ENCODE results near the gene CORO2A. TPM values are rescaled to one million over a fixed set of nuclear protein-coding genes. Genes with fewer than 3 reads are reported as not detected.

The CORO2A gene
- total and polyA plus RNA-seq, 3 donors from 2014 or later, result 28.0 to 50.5 (median 46.3) TPM

DNA sequence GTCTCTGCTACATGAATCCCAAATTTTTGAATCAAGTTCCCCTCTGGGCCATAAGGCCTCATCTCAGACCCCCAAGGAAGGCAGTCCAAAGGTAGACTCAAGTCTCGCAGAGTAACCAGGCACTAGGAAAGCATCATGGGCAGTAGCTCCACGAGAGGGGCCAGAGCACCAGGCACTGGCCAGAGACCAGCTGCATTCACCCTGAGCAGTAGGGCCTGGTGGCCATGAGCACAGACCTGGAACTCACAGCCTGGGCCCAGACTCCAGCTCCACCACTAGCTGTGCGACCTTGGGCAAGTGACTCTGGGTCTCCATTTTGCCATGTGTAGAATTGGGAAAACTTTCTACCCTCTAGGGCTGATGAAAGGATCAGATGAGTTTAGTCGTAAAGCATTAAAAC lies 107.4 kb downstream of the CORO2A start:
- peaks cover 5% of the 10 kb centered on the region for H3K4me1 ChIP-seq
- H3K4me3 ChIP-seq, result no peak overlapping the region
- no peaks in the 10 kb centered on the region for H3K36me3 ChIP-seq (ENCODE audit: low read depth, missing control alignments)
- DNase-seq, result no peak
- H3K9me3 ChIP-seq, result no peaks in the 10 kb centered on the region
- no peak for TF ChIP-seq POLR2A (IDR thresholded peaks at IDR 0.05)
- no peak for TF ChIP-seq CTCF (IDR thresholded peaks at IDR 0.05)
- no peak overlapping the region for H3K27ac ChIP-seq
- H3K27me3 ChIP-seq, result no peaks in the 10 kb centered on the region
- 91 to 97% methylated on average over 4 of the region's 4 CpGs for WGBS, 2 donors
- intact Hi-C loops (cut with DNase I; ENCODE audit: low total_unique reads), result no loop called here

GRCh38 chr9:98084396-98084795 lies 108.0 kb downstream of the CORO2A start:
- TF ChIP-seq POLR2A (IDR thresholded peaks at IDR 0.05) (no peak), CTCF (IDR thresholded peaks at IDR 0.05) (no peak)
- no peak for DNase-seq
- intact Hi-C loops (cut with DNase I; ENCODE audit: low total_unique reads), result no loop called here
- H3K27ac ChIP-seq, result no peak overlapping the region
- no peaks in the 10 kb centered on the region for H3K27me3 ChIP-seq
- no peak overlapping the region for H3K4me3 ChIP-seq
- peaks cover 5% of the 10 kb centered on the region for H3K4me1 ChIP-seq
- 75% methylated on average over 3 of the region's 3 CpGs for WGBS, 2 donors
- no peaks in the 10 kb centered on the region for H3K9me3 ChIP-seq
- no peaks in the 10 kb centered on the region for H3K36me3 ChIP-seq (ENCODE audit: low read depth, missing control alignments)

DNA sequence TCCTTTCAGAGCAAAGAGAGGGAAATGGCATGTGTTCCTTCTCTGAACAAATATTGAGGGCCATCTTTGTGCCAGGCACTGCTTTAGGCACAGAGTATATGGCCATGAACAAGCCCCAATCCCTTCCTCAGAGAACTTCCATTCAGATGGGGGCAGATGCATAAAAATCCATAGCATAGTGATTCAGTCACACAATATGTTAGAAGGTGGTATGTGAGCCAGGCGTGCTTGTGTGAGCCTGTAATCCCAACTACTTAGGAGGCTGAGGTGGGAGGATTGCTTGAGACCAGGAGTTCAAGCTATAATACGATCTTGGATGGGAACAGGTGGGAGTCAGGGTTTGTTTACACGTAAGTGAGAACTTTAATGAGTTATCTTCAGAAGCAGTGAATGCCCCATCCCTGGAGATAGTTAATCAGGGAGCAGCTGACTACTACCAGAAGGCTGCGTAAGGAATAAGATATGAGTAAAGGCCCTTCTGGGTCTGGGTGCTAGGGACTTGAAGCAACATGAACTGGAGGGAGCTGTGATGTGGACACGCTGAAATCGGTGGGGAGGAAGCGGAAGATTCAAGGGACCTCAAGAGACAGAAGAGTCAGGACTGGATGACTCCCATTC lies 108.8 kb downstream of the CORO2A start:
- TF ChIP-seq CTCF (IDR thresholded peaks at IDR 0.05), result no peak
- TF ChIP-seq POLR2A (IDR thresholded peaks at IDR 0.05), result no peak
- Histone ChIP-seq H3K27me3 (no peaks in the 10 kb centered on the region), H3K36me3 (ENCODE audit: low read depth, missing control alignments) (no peaks in the 10 kb centered on the region), H3K27ac (no peak overlapping the region), H3K9me3 (no peaks in the 10 kb centered on the region), H3K4me1 (peaks cover 5% of the 10 kb centered on the region), H3K4me3 (no peak overlapping the region)
- intact Hi-C loops (cut with DNase I; ENCODE audit: low total_unique reads), result no loop called here
- DNase-seq, result no peak
- 81 to 87% methylated on average over 7 of the region's 7 CpGs for WGBS, 2 donors

DNA sequence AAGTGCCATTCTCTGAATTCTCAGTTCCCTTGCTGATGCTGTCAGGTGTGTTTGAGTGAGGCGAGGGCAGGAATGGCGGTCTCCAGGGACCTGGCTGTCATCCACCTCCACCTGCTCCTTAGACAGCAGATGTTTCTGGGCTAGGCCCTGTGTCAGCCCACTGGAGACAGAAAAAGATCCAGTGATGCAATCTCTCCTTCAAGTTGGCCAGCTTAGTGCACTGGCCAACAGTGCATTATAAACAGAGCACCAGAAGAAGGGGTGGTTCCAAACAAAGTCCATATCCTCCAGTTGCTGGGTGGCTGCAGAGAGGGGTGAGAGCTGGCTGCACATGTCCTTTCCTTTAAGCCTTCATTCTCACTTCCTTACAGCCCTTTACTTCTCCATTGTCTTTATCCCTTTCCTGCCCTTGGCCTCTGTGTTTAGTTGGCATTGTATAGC lies 109.4 kb downstream of the CORO2A start:
- H3K27me3 ChIP-seq, result no peaks in the 10 kb centered on the region
- TF ChIP-seq POLR2A (IDR thresholded peaks at IDR 0.05), result no peak
- no peak for TF ChIP-seq CTCF (IDR thresholded peaks at IDR 0.05)
- DNase-seq, result no peak
- peaks cover 5% of the 10 kb centered on the region for H3K4me1 ChIP-seq
- H3K27ac ChIP-seq, result no peak overlapping the region
- WGBS, 2 donors, result 88 to 100% methylated on average over 2 of the region's 2 CpGs
- H3K4me3 ChIP-seq, result no peak overlapping the region
- no peaks in the 10 kb centered on the region for H3K36me3 ChIP-seq (ENCODE audit: low read depth, missing control alignments)
- intact Hi-C loops (cut with DNase I; ENCODE audit: low total_unique reads), result no loop called here
- H3K9me3 ChIP-seq, result no peaks in the 10 kb centered on the region
